ENCODE measurements around the gene LHX3. TPM values are rescaled to one million over a fixed set of nuclear protein-coding genes. Genes with fewer than 3 reads are reported as not detected.

Gene LHX3
- total RNA-seq, 1 donor from 2014 or later = 0.07 TPM

- peaks cover 6% of the 10 kb centered on the region for H3K36me3 Mint-ChIP-seq (ENCODE audit: low read depth)
- no peak overlapping the region for H3K27ac Mint-ChIP-seq (ENCODE audit: unreplicated experiment)
- peaks cover 51% of the 10 kb centered on the region for H3K27me3 Mint-ChIP-seq (ENCODE audit: low read depth)
- H3K9me3 Mint-ChIP-seq = no peaks in the 10 kb centered on the region
- H3K4me3 Mint-ChIP-seq = no peak overlapping the region
- no peak for TF ChIP-seq CTCF (conservative IDR thresholded peaks at IDR 0.05)
- H3K4me1 Mint-ChIP-seq = peaks cover 5% of the 10 kb centered on the region
- no peak for DNase-seq (ENCODE audit: low read depth, low spot score)
These were observed 1.8 kb upstream of the LHX3 start for GRCh38 chr9:136206602-136207275.

- H3K4me3 Mint-ChIP-seq = no peak overlapping the region
- DNase-seq (ENCODE audit: low read depth, low spot score) = no peak
- no peak overlapping the region for H3K27ac Mint-ChIP-seq (ENCODE audit: unreplicated experiment)
- peaks cover 6% of the 10 kb centered on the region for H3K36me3 Mint-ChIP-seq (ENCODE audit: low read depth)
- H3K9me3 Mint-ChIP-seq = no peaks in the 10 kb centered on the region
- TF ChIP-seq CTCF (conservative IDR thresholded peaks at IDR 0.05) = no peak
- peaks cover 5% of the 10 kb centered on the region for H3K4me1 Mint-ChIP-seq
- H3K27me3 Mint-ChIP-seq (ENCODE audit: low read depth) = peaks cover 61% of the 10 kb centered on the region
These were observed 722 bp upstream of the LHX3 start for GRCh38 chr9:136205707-136205992.

GRCh38 chr9:136204145-136204805 lies 653 bp downstream of the LHX3 start:
- DNase-seq (ENCODE audit: low read depth, low spot score) = no peak
- Mint-ChIP-seq H3K27me3 (ENCODE audit: low read depth) (peaks cover 72% of the 10 kb centered on the region), H3K27ac (ENCODE audit: unreplicated experiment) (no peak overlapping the region), H3K9me3 (no peaks in the 10 kb centered on the region), H3K36me3 (ENCODE audit: low read depth) (peaks cover 6% of the 10 kb centered on the region), H3K4me3 (no peak overlapping the region), H3K4me1 (peaks cover 5% of the 10 kb centered on the region)
- no peak for TF ChIP-seq CTCF (conservative IDR thresholded peaks at IDR 0.05)

GRCh38 chr9:136203408-136204144 lies 1.4 kb downstream of the LHX3 start:
- peaks cover 5% of the 10 kb centered on the region for H3K4me1 Mint-ChIP-seq
- peaks cover 6% of the 10 kb centered on the region for H3K36me3 Mint-ChIP-seq (ENCODE audit: low read depth)
- TF ChIP-seq CTCF (conservative IDR thresholded peaks at IDR 0.05) = no peak
- no peak overlapping the region for H3K4me3 Mint-ChIP-seq
- no peaks in the 10 kb centered on the region for H3K9me3 Mint-ChIP-seq
- no peak for DNase-seq (ENCODE audit: low read depth, low spot score)
- peaks cover 76% of the 10 kb centered on the region for H3K27me3 Mint-ChIP-seq (ENCODE audit: low read depth)
- H3K27ac Mint-ChIP-seq (ENCODE audit: unreplicated experiment) = no peak overlapping the region

GRCh38 chr9:136202454-136203407 lies 2.2 kb downstream of the LHX3 start:
- H3K27me3 Mint-ChIP-seq (ENCODE audit: low read depth) = peaks cover 84% of the 10 kb centered on the region
- TF ChIP-seq CTCF (conservative IDR thresholded peaks at IDR 0.05) = no peak
- H3K4me3 Mint-ChIP-seq = no peak overlapping the region
- DNase-seq (ENCODE audit: low read depth, low spot score) = no peak
- no peak overlapping the region for H3K27ac Mint-ChIP-seq (ENCODE audit: unreplicated experiment)
- no peaks in the 10 kb centered on the region for H3K9me3 Mint-ChIP-seq
- peaks cover 5% of the 10 kb centered on the region for H3K4me1 Mint-ChIP-seq
- peaks cover 6% of the 10 kb centered on the region for H3K36me3 Mint-ChIP-seq (ENCODE audit: low read depth)
